Lower leg skin (tissue), 4 donors: Measurements from ENCODE around the gene WNK2. TPM values are rescaled to one million over a fixed set of nuclear protein-coding genes. Genes with fewer than 3 reads are reported as not detected.

Source experiments
- DNase-seq, 2 donors: peaks; one replicate each; pipeline ENCODE4 v3.0.0-alpha.2; 2019; ENCODE audit warnings: low spot score in 2 of 2
- H3K4me3 ChIP-seq: fragments of 200-600 bp; sonication (generic); 2 replicates; pipeline ENCODE4 v1.5.1; 2017; ENCODE audit warnings: mild to moderate bottlenecking, low read depth; ENCODE audit not compliant: poor library complexity, severe bottlenecking
- CTCF ChIP-seq, 3 donors: fragments of 450-650 bp; IDR thresholded peaks; one replicate each; pipeline ENCODE4 v1.5.1; 2016; ENCODE audit warnings: antibody characterized with exemption in 3 of 3, mild to moderate bottlenecking in 3 of 3, moderate library complexity in 2 of 3
- POLR2A ChIP-seq, 2 donors: fragments of 450-650 bp; IDR thresholded peaks; one replicate each; pipeline ENCODE4 v1.6.1; 2016 to 2017; ENCODE audit warnings: antibody characterized with exemption in 2 of 2, mild to moderate bottlenecking in 1 of 2, moderate library complexity in 1 of 2
- WGBS, 2 donors: methylation state at CpG; one replicate each; pipeline ENCODE4 v1.1.5; 2018; 5-methylcytosine and 5-hydroxymethylcytosine counted together
- intact Hi-C: fragments of 100-400 bp; cut with DNase I; formaldehyde crosslinking; loops from one replicate; pipeline ENCODE4 v1.15.0; 2023; ENCODE audit warnings: low total_unique reads
- total RNA-seq, 4 donors: library from RNA; depleted of rRNA; stranded (reverse); fragments of >200 nt; gene quantifications; one replicate each; pipeline ENCODE4 v1.1.0, GENCODE V29; 2016

Gene WNK2
- total RNA-seq, 4 donors from 2014 or later = 35.3 to 53.6 (median 42.6) TPM

- WGBS, 2 donors = 81 to 88% methylated on average over 7 of the region's 7 CpGs
- no peak for TF ChIP-seq POLR2A (IDR thresholded peaks at IDR 0.05)
- TF ChIP-seq CTCF (IDR thresholded peaks at IDR 0.05) = no peak
- peak in 1 of 2 donors; percentile 54 for DNase-seq
- intact Hi-C loops = no loop called here
- no peak overlapping the region for H3K4me3 ChIP-seq
These were observed 126.0 kb downstream of the WNK2 start for GRCh38 chr9:93309889-93310425.

- no peak overlapping the region for H3K4me3 ChIP-seq
- intact Hi-C loops = no loop called here
- TF ChIP-seq POLR2A (IDR thresholded peaks at IDR 0.05) = no peak
- TF ChIP-seq CTCF (IDR thresholded peaks at IDR 0.05) = no peak
- DNase-seq = peak in 1 of 2 donors; percentile 37
- WGBS, 2 donors = 93 to 95% methylated on average over 9 of the region's 9 CpGs
These were observed 131.2 kb downstream of the WNK2 start for GRCh38 chr9:93315118-93315517.

- no peak overlapping the region for H3K4me3 ChIP-seq
- no peak for DNase-seq
- no peak for TF ChIP-seq POLR2A (IDR thresholded peaks at IDR 0.05)
- no peak for TF ChIP-seq CTCF (IDR thresholded peaks at IDR 0.05)
- intact Hi-C loops = no loop called here
- WGBS, 2 donors = 63 to 75% methylated on average over 5 of the region's 5 CpGs
These were observed 132.0 kb downstream of the WNK2 start for GRCh38 chr9:93315960-93316359.

- intact Hi-C loops = no loop called here
- 88% methylated on average over 11 of the region's 12 CpGs for WGBS, 2 donors
- TF ChIP-seq POLR2A (IDR thresholded peaks at IDR 0.05) (no peak), CTCF (IDR thresholded peaks at IDR 0.05) (no peak)
- H3K4me3 ChIP-seq = no peak overlapping the region
- peak in 1 of 2 donors; percentile 76 for DNase-seq
These were observed 133.0 kb downstream of the WNK2 start for GRCh38 chr9:93316726-93317494.

- 85 to 93% methylated on average over 25 to 30 of the region's 30 CpGs for WGBS, 2 donors
- TF ChIP-seq POLR2A (IDR thresholded peaks at IDR 0.05) (no peak), CTCF (IDR thresholded peaks at IDR 0.05) (no peak)
- DNase-seq = peak in 1 of 2 donors; percentile 74
- intact Hi-C loops = no loop called here
- H3K4me3 ChIP-seq = no peak overlapping the region
These were observed 133.7 kb downstream of the WNK2 start for GRCh38 chr9:93317495-93318094.
